Spinal cord (tissue), 10 donors: ENCODE data around the gene USH1G. TPM values are rescaled to one million over a fixed set of nuclear protein-coding genes. Genes with fewer than 3 reads are reported as not detected.
"Not testable (repeated sequence)": the region's sequence is repeated elsewhere in the genome, so short reads cannot be mapped to it uniquely, and the experiment has no call there.

Experiments
- DNase-seq, 6 donors: peaks; one replicate each; pipeline versions ENCODE4 v3.0.0 to v3.0.0-alpha.2; 2013 to 2015; ENCODE audit warnings: low spot score in 6 of 6, low read depth in 4 of 6
- H3K27ac ChIP-seq: one replicate; pipeline ENCODE4 v1.5.1; 2013; ENCODE audit warnings: low read depth, low read length, control low read depth
- H3K27me3 ChIP-seq: one replicate; pipeline ENCODE4 v1.6.1; 2013; ENCODE audit warnings: low read length; ENCODE audit not compliant: control insufficient read depth, insufficient read depth
- H3K36me3 ChIP-seq: one replicate; pipeline ENCODE4 v1.6.1; 2013; ENCODE audit warnings: low read length; ENCODE audit not compliant: control insufficient read depth, insufficient read depth
- H3K4me1 ChIP-seq: one replicate; pipeline ENCODE4 v1.6.1; 2013; ENCODE audit warnings: low read length; ENCODE audit not compliant: control insufficient read depth, insufficient read depth
- H3K4me3 ChIP-seq: one replicate; pipeline ENCODE4 v1.5.1; 2013; ENCODE audit warnings: low read depth, low read length, control low read depth
- H3K9me3 ChIP-seq: one replicate; pipeline ENCODE4 v1.6.1; 2013; ENCODE audit warnings: low read length; ENCODE audit not compliant: control insufficient read depth, insufficient read depth
- WGBS: methylation state at CpG from one replicate; pipeline ENCODE4 v1.1.5; 2013; ENCODE audit warnings: missing lambda C conversion rate; ENCODE audit not compliant: insufficient coverage; 5-methylcytosine and 5-hydroxymethylcytosine counted together
- polyA plus RNA-seq, 2 donors: library from polyadenylated mRNA; unstranded; fragments of 120-200 nt; gene quantifications; one replicate each; pipeline ENCODE4 v1.2.1, GENCODE V29; 2013; ENCODE audit not compliant: insufficient read length in 2 of 2
- total RNA-seq, 2 donors: library from RNA; depleted of rRNA in 1 of 2; stranded (reverse); fragments of 120-200 nt in 1 of 2; fragments of >200 nt in 1 of 2; gene quantifications; one replicate each; pipeline versions ENCODE4 v1.2.3 to v1.2.4, GENCODE V29; 2013 to 2014
- donor health status: healthy.

USH1G gene
- total and polyA plus RNA-seq, 4 donors: 0.06 to 0.42 (median 0.31) TPM

GRCh38 chr17:74909097-74909496 is 14.0 kb downstream of the USH1G start:
- DNase-seq, H3K36me3 ChIP-seq, H3K27ac ChIP-seq, H3K4me1 ChIP-seq, H3K27me3 ChIP-seq, H3K9me3 ChIP-seq, H3K4me3 ChIP-seq: not testable (repeated sequence)
- WGBS: 68% methylated on average over 4 of the region's 4 CpGs

DNA sequence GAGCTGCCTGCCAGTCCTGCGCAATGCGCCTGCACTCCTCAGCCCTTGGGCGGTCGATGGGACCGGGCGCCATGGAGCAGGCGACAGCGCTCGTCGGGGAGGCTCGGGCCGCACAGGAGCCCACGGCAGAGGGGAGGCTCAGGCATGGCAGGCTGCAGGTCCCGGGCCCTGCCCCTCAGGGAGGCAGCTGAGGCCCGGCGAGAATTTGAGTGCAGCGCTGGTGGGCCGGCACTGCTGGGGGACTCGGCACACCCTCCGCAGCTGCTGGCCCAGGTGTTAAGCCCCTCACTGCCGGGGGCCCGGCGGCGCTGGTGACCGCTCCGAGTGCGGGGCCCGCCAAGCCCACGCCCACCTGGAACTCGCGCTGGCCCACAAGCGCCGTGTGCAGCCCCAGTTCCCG is 16.0 kb downstream of the USH1G start:
- Histone ChIP-seq H3K27me3 (peaks cover 7% of the 10 kb centered on the region), H3K4me1 (no peaks in the 10 kb centered on the region), H3K9me3 (no peaks in the 10 kb centered on the region), H3K36me3 (no peaks in the 10 kb centered on the region), H3K27ac (no peak overlapping the region), H3K4me3 (no peak overlapping the region)
- no peak for DNase-seq
- WGBS: 95% methylated on average over 34 of the region's 34 CpGs

DNA sequence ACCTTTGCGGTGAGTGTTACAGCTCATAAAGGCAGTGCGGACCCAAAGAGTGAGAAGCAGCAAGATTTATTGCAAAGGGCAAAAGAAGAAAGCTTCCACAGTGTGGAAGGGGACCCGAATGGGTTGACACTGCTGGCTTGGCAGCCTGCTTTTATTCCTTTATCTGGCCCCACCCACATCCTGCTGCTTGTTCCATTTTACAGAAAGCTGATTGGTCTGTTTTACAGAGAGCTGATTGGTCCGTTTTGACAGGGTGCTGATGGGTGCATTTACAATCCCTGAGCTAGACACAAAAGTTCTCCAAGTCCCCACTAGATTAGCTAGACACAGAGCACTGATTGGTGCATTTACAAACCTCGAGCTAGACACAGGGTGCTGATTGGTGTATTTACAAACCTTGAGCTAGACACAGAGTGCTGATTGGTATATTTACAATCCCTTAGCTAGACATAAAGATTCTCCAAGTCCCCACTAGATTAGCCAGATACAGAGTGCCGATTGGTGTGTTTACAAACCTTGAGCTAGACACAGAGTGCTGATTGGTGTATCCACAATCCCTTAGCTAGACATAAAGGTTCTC is 16.8 kb downstream of the USH1G start:
- 17% methylated on average over 3 of the region's 6 CpGs for whole genome bisulfite sequencing
- not testable (repeated sequence) for H3K27me3 ChIP-seq, H3K36me3 ChIP-seq, H3K4me1 ChIP-seq, H3K27ac ChIP-seq, H3K9me3 ChIP-seq, DNase-seq, H3K4me3 ChIP-seq

GRCh38 chr17:74904687-74905409 is 18.2 kb downstream of the USH1G start:
- Histone ChIP-seq H3K27ac (no peak overlapping the region), H3K9me3 (no peaks in the 10 kb centered on the region), H3K36me3 (no peaks in the 10 kb centered on the region), H3K4me3 (no peak overlapping the region), H3K27me3 (peaks cover 7% of the 10 kb centered on the region), H3K4me1 (no peaks in the 10 kb centered on the region)
- 89% methylated on average over 3 of the region's 7 CpGs for WGBS
- DNase-seq: no peak

DNA sequence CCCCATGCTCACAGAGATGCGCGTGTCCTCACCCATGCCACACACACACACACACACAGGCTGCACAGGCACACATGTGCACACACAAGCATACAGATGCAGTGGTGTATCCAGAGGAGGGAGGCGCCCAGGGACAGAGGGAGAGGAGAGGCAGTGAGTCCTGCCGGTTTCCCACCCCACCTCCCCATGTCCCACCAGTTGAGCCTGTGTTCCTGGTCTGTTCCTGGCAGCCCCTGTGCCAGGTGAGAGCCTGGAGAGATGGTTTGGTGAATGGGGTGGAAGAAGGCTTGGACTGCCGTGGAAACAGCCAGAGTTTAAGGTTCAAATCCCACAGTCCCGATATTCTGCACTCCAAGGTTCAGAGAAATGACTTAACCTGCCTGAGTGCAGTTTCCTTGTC is 19.4 kb downstream of the USH1G start:
- H3K9me3 ChIP-seq: no peaks in the 10 kb centered on the region
- no peaks in the 10 kb centered on the region for H3K36me3 ChIP-seq
- 76% methylated on average over 2 of the region's 6 CpGs for WGBS
- H3K27ac ChIP-seq: no peak overlapping the region
- H3K4me3 ChIP-seq: no peak overlapping the region
- no peak for DNase-seq
- H3K4me1 ChIP-seq: no peaks in the 10 kb centered on the region
- peaks cover 7% of the 10 kb centered on the region for H3K27me3 ChIP-seq

GRCh38 chr17:74903034-74903433 is 20.0 kb downstream of the USH1G start:
- WGBS: 91% methylated on average over 5 of the region's 9 CpGs

DNA sequence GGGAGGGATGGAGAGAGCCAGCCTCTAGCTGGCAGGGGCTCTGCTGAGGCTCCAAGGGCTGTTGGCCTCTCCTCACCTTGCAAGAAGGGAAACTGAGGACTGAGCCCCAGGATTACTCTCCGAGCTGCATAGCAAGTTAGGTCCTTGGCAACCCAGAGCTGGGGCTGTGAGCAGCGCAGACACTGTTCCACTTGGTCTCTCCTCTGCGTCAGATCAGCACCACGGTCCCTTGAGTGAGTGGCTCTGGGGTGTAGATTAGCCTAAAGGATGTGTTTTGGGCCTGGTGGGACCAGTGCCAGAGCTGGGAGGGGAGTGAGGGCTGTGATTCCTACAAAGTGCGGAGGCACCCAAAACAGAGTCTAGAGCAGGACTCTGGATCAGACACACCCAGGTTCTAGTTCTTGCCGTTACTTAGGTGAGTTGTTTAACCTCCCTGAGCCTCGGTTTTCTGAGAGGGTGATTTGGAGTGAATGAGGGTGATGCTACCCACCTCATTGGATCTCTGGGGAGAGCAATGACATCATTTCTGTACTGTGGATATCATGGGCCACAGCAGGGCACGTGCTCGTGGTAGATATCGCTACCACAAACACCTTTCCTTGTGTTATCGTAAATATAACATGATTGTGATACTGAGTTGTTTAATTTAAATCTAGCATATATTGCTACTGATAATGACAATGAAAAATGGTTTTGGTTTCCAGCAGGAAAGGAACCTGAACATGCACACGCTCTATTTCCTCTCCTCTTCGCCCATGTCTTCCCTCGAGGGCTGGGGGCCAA is 21.5 kb downstream of the USH1G start:
- no peak overlapping the region for H3K27ac ChIP-seq
- no peaks in the 10 kb centered on the region for H3K9me3 ChIP-seq
- H3K4me3 ChIP-seq: no peak overlapping the region
- DNase-seq: no peak
- H3K4me1 ChIP-seq: no peaks in the 10 kb centered on the region
- H3K27me3 ChIP-seq: peaks cover 11% of the 10 kb centered on the region
- H3K36me3 ChIP-seq: no peaks in the 10 kb centered on the region
- WGBS: 84% methylated on average over 5 of the region's 14 CpGs

More at GRCh38 chr17:74903034-74903433, 20.0 kb downstream of the USH1G start:
- no peaks in the 10 kb centered on the region for H3K4me1 ChIP-seq
- no peak overlapping the region for H3K27ac ChIP-seq
- H3K36me3 ChIP-seq: no peaks in the 10 kb centered on the region
- no peak overlapping the region for H3K4me3 ChIP-seq
- no peak for DNase-seq
- H3K27me3 ChIP-seq: peaks cover 7% of the 10 kb centered on the region
- H3K9me3 ChIP-seq: no peaks in the 10 kb centered on the region

DNA sequence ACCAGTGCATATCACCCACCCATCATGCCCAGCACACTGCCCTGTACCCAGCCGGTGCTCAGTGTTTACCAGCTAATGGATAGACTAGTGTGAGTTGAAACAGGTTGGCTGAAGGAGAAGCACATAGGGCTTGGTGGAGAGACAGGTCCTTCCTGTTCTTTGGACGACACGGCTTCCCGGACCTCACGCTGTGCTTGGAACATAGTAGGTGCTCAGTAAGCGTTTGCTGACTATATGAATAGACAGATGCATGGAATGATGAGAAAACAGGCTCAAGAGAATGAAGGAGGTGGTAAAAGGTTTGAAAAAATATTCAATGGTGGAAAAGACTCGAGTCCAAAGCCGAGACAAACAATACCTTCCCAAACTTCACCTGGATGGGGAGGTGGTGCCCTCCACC is 22.8 kb downstream of the USH1G start:
- Histone ChIP-seq H3K4me1 (no peaks in the 10 kb centered on the region), H3K27ac (no peak overlapping the region), H3K4me3 (no peak overlapping the region), H3K9me3 (no peaks in the 10 kb centered on the region), H3K36me3 (no peaks in the 10 kb centered on the region), H3K27me3 (peaks cover 22% of the 10 kb centered on the region)
- WGBS: 87% methylated on average over 6 of the region's 8 CpGs
- DNase-seq: no peak

- peaks cover 28% of the 10 kb centered on the region for H3K27me3 ChIP-seq
- no peak overlapping the region for H3K4me3 ChIP-seq
- no peak for DNase-seq
- H3K36me3 ChIP-seq: no peaks in the 10 kb centered on the region
- H3K9me3 ChIP-seq: no peaks in the 10 kb centered on the region
- 82% methylated on average over 11 of the region's 11 CpGs for WGBS
- peaks cover 6% of the 10 kb centered on the region for H3K4me1 ChIP-seq
- H3K27ac ChIP-seq: no peak overlapping the region
Observed at GRCh38 chr17:74898376-74898946, 24.6 kb downstream of the USH1G start.
